Gastroesophageal sphincter (tissue), 4 donors: Measurements from ENCODE around the gene DNLZ. TPM values are rescaled to one million over a fixed set of nuclear protein-coding genes. Genes with fewer than 3 reads are reported as not detected.

Experiments
- ATAC-seq: fragments of 150-250 bp; one replicate; pipeline ENCODE4 v1.9.1; 2016; ENCODE audit warnings: mild to moderate bottlenecking, moderate library complexity
- H3K27ac ChIP-seq, 4 donors: fragments of 200-600 bp; sonication (generic) in 3 of 4; 1 replicate in 3 of 4; 2 replicates in 1 of 4; pipeline ENCODE4 v1.5.1; 2016 to 2019
- H3K27me3 ChIP-seq: fragments of 200-600 bp; sonication (generic); one replicate; pipeline ENCODE4 v1.5.1; 2019
- H3K36me3 ChIP-seq, 2 donors: fragments of 200-600 bp; sonication (generic); one replicate each; pipeline ENCODE4 v1.5.1; 2019; ENCODE audit warnings: control low read depth in 1 of 2
- H3K4me1 ChIP-seq, 3 donors: fragments of 200-600 bp; sonication (generic); 1 replicate in 2 of 3; 2 replicates in 1 of 3; pipeline ENCODE4 v1.5.1; 2016 to 2019; ENCODE audit warnings: control low read depth in 2 of 3
- H3K4me3 ChIP-seq, 2 donors: fragments of 200-600 bp; sonication (generic); one replicate each; pipeline ENCODE4 v1.5.1; 2019; ENCODE audit warnings: mild to moderate bottlenecking in 1 of 2, moderate library complexity in 1 of 2
- H3K9me3 ChIP-seq, 3 donors: fragments of 200-600 bp; sonication (generic); one replicate each; pipeline ENCODE4 v1.5.1; 2017 to 2019; ENCODE audit warnings: control low read depth in 2 of 3
- CTCF ChIP-seq, 4 experiments: fragments of 200-600 bp in 2 of 4; fragments of 450-650 bp in 2 of 4; sonication (generic) in 1 of 4; IDR thresholded peaks; one replicate each; pipeline ENCODE4 v1.5.1; 2017 to 2019; ENCODE audit warnings: antibody characterized with exemption in 4 of 4, mild to moderate bottlenecking in 2 of 4, moderate library complexity in 2 of 4
- EP300 ChIP-seq: sonication (generic); formaldehyde crosslinking; IDR thresholded peaks from one replicate; pipeline ENCODE4 v1.6.1; 2017; ENCODE audit warnings: antibody characterized with exemption, mild to moderate bottlenecking
- POLR2A ChIP-seq, 2 donors: fragments of 450-650 bp; IDR thresholded peaks; one replicate each; pipeline ENCODE4 v1.6.1; 2017; ENCODE audit warnings: antibody characterized with exemption in 2 of 2, mild to moderate bottlenecking in 2 of 2, moderate library complexity in 1 of 2
- POLR2AphosphoS5 ChIP-seq: sonication (generic); formaldehyde crosslinking; IDR thresholded peaks from one replicate; pipeline ENCODE4 v1.6.1; 2017; ENCODE audit warnings: antibody characterized with exemption
- whole genome bisulfite sequencing, 2 donors: methylation state at CpG; one replicate each; pipeline ENCODE4 v1.1.5; 2018; ENCODE audit warnings: low coverage in 1 of 2; 5-methylcytosine and 5-hydroxymethylcytosine counted together
- total RNA-seq, 4 donors: library from RNA; depleted of rRNA; stranded (reverse); fragments of >200 nt; gene quantifications; one replicate each; pipeline ENCODE4 v1.1.0, GENCODE V29; 2016

Gene DNLZ
- total RNA-seq, 4 donors from 2014 or later = 8.4 to 23.7 (median 15.7) TPM

GRCh38 chr9:136337416-136338395 is 25.8 kb downstream of the DNLZ start:
- Histone ChIP-seq H3K27ac (no peak overlapping the region), H3K27me3 (no peaks in the 10 kb centered on the region), H3K4me1 (peaks cover 0 to 32% (median 7%) of the 10 kb centered on the region in 3 donors), H3K4me3 (no peak overlapping the region), H3K36me3 (peaks cover 0 to 74% of the 10 kb centered on the region in 2 donors), H3K9me3 (no peaks in the 10 kb centered on the region)
- TF ChIP-seq POLR2A (IDR thresholded peaks at IDR 0.05) = no peak
- TF ChIP-seq EP300 = no peak
- TF ChIP-seq POLR2AphosphoS5 = no peak
- no peak for TF ChIP-seq CTCF (IDR thresholded peaks at IDR 0.05)
- ATAC-seq = no peak
- no CpG with 5 or more reads among the region's 43 CpGs for WGBS, 2 donors

- Histone ChIP-seq H3K4me1 (peaks cover 0 to 24% (median 0%) of the 10 kb centered on the region in 3 donors), H3K4me3 (no peak overlapping the region), H3K27me3 (no peaks in the 10 kb centered on the region), H3K27ac (no peak overlapping the region), H3K36me3 (peaks cover 0 to 74% of the 10 kb centered on the region in 2 donors), H3K9me3 (no peaks in the 10 kb centered on the region)
- no peak for ATAC-seq
- TF ChIP-seq POLR2AphosphoS5 = no peak
- no peak for TF ChIP-seq CTCF (IDR thresholded peaks at IDR 0.05)
- no peak for TF ChIP-seq POLR2A (IDR thresholded peaks at IDR 0.05)
- no peak for TF ChIP-seq EP300
- no CpG with 5 or more reads among the region's 23 CpGs for WGBS, 2 donors
These were observed 26.7 kb downstream of the DNLZ start for GRCh38 chr9:136336881-136337280.

GRCh38 chr9:136336156-136336870 is 27.2 kb downstream of the DNLZ start:
- TF ChIP-seq CTCF (IDR thresholded peaks at IDR 0.05) (no peak), EP300 (no peak), POLR2AphosphoS5 (no peak), POLR2A (IDR thresholded peaks at IDR 0.05) (no peak)
- no CpG with 5 or more reads among the region's 30 CpGs for WGBS, 2 donors
- Histone ChIP-seq H3K9me3 (no peaks in the 10 kb centered on the region), H3K36me3 (peaks cover 0 to 74% of the 10 kb centered on the region in 2 donors), H3K27ac (no peak overlapping the region), H3K4me3 (no peak overlapping the region), H3K4me1 (peaks cover 0 to 18% (median 0%) of the 10 kb centered on the region in 3 donors), H3K27me3 (no peaks in the 10 kb centered on the region)
- ATAC-seq = no peak

- Histone ChIP-seq H3K4me3 (no peak overlapping the region), H3K27ac (no peak overlapping the region), H3K9me3 (no peaks in the 10 kb centered on the region), H3K4me1 (peaks cover 0 to 16% (median 0%) of the 10 kb centered on the region in 3 donors), H3K27me3 (no peaks in the 10 kb centered on the region), H3K36me3 (peaks cover 0 to 66% of the 10 kb centered on the region in 2 donors)
- no peak for ATAC-seq
- WGBS, 2 donors = 79 to 90% methylated on average over 2 to 5 of the region's 26 CpGs
- TF ChIP-seq CTCF (IDR thresholded peaks at IDR 0.05) = no peak
- TF ChIP-seq POLR2A (IDR thresholded peaks at IDR 0.05) = no peak
- TF ChIP-seq POLR2AphosphoS5 = no peak
- no peak for TF ChIP-seq EP300
These were observed 28.0 kb downstream of the DNLZ start for GRCh38 chr9:136335296-136336155.
